ENCODE data around the gene RHOA.
"Not testable (repeated sequence)": the region's sequence is repeated elsewhere in the genome, so short reads cannot be mapped to it uniquely, and the experiment has no call there.

The RHOA gene

GRCh38 chr3:49358884-49359225 lies 52.9 kb downstream of the RHOA start:
- DNase-seq: no peak

DNA sequence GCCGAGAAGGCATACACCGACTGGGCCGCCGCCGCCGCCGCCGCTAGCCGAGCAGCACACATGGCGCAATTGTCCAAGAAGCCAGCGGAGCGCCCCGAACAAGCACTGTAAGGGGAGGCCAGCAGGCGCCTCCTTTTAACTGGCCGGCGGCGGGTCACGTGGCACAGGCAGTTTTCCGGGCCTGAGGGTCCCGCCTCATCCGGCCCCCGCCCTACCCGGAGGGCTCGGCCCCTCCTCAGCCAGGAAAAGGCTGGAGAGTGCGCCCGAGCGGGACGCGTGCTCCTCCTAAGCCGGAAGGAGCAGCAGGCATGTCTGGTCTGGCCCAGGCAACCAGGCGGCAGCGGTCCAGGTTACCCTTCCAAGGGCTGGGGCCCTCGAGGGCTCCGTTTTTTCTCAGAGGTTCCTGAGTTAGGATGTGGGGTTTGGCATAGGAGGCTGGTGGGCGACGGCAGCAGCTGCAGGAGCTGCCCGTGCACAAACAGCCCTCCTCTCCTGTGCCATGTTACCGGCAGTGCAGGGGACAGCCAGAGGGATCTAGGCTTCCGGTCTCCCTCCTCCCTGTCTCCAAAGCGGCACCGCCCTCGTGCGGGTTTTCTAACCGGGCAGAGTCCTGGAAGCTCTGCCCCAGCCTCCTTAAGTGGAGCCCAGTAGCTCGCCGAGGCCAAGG lies 53.4 kb downstream of the RHOA start, which contains the start of gene GPX1:
Gene GPX1, minus strand, starts transcription at position 137 of the 667 bp plus-strand sequence. Its CDS starts 75 bp downstream, at position 62.
- DNase-seq: peak; percentile 80

- not testable (repeated sequence) for DNase-seq
These were observed 54.1 kb downstream of the RHOA start for GRCh38 chr3:49357443-49358216.

- not testable (repeated sequence) for DNase-seq
These were observed 54.7 kb downstream of the RHOA start for GRCh38 chr3:49357095-49357442.

- DNase-seq: no peak
These were observed 58.8 kb downstream of the RHOA start for GRCh38 chr3:49352890-49353421.

DNA sequence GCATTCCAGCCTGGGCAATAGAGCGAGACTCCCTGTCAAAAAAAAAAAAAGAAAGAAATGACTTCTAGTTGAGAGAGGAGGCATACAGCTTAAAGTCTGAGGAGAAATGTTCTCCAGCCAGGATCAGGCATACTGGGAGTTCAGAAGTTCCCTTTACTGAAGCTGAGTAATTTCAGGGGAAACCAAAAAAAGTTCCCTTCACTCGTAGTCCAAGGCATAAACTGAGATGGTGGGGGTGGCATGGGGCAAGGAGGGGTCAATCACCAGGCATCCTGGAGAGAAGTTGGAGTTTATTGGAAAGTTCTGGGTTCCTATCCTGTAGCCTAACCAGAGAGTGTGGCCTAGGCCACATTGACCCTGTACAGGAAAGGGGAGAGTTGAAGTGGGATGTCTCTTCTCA lies 59.5 kb downstream of the RHOA start:
- no peak for DNase-seq

GRCh38 chr3:49351521-49352011 lies 60.2 kb downstream of the RHOA start:
- DNase-seq: peak; percentile 37

GRCh38 chr3:49349348-49350114 lies 62.2 kb downstream of the RHOA start:
- no peak for DNase-seq

DNA sequence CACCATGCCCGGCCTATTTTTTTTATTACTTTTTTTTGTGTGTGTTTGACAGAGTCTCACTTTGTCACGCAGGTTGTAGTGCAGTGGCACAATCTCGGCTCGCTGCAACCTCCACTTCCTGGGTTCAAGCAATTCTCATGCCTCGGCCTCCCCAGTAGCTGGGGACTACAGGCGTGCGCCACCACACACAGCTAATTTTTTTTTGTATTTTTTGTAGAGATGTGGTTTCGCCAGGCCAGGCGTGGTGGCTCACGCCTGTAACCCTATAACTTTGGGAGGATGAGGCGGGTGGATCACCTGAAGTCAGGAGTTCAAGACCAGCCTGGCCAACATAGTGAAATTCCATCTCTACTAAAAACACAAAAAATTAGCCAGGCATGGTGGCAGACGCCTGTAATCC lies 63.4 kb downstream of the RHOA start:
- DNase-seq: not testable (repeated sequence)

- DNase-seq: no peak
These were observed 65.0 kb downstream of the RHOA start for GRCh38 chr3:49346797-49347251.

- DNase-seq: no peak
These were observed 68.6 kb downstream of the RHOA start for GRCh38 chr3:49343163-49343562.

DNA sequence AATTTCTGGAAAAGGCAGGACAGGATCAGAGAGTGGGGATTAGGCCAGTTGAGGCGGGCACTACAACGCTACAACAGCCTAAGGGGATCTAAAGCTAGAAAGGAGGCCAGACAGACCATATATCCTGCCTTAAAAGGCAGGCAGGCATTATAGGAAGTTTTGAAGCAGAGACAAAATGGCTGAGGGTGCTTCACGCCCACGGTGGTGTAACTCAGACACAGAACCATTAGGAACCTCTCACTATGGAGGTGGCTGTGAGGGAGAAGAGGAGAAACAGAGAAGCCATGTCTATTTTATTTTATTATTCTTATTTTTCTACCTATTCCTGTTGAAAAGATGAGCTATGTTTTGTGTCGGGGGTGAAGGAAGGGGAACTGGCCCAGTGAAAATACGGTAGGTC lies 69.8 kb downstream of the RHOA start:
- no peak for DNase-seq

GRCh38 chr3:49339941-49340800 lies 71.6 kb downstream of the RHOA start, which contains the start of gene USP4:
Gene USP4 (minus strand): TSS chr3:49340053. CDS start chr3:49340024, 29 bp downstream.
- peak; percentile 87 for DNase-seq

DNA sequence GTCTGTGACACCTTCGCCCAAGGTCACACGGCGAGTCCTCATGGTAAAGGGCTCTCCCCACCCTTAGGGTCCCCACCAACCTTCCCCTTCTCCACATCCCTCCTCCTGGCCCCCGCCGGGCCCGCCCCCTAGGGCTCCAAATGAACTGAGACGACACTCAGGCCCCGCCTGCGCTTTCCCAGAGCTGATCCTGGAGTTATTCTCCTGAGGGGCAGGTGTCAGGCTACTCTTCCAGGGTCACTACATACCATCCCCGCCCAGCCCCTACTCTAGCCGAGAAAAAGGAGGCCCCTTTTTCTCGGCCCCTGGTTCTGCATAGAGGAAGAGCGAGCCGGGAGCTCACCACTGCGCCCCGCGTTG lies 72.2 kb downstream of the RHOA start:
- no peak for DNase-seq

DNA sequence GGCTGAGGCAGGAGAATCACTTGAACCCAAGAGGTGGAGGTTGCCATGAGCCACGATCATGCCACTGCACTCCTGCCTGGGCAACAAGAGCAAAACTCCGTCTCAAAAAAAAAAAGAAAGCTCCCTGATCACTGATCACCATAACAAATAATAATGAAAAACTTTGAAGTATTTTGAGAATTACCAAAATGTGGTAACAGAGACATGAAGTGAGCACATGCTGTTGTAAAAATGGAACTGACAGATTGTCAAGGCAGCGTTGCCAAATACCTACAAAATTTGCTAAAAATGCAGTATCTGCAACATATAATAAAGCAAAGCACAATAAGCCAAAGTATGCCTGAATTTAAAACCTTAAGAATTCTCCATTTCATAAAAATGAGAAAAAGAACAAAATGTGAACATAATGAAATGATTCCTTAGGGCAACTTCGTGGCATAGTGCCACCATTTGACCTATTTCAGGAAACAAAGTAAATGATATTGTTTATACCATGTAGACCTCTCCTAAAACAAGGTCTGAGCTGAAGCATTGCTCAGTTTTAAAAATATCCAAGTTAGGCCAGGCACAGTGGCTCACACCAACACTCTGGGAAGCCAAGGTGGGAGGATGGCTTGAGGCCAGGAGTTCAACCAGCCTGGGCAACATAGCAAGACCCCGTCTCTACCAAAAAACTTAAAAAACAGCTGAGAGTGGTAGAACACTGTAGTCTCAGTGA lies 77.7 kb downstream of the RHOA start:
- DNase-seq: no peak

DNA sequence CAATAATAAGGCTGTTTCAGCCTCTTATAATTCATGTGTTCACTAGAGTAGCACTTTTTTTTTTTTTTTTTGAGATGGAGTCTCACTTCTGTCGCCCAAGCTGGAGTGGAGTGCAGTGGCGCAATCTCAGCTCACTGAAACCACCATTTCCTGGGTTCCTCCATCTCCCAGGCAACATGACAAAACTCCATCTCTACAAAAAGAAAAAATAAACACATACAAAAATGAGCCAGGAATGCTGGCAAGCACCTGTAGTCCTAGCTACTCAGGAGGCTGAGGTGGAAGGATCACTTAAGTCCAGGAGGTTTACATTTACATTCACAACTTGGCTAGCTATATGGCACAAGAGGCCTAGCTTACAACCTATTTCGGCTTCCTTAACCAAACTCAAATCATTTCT lies 78.7 kb downstream of the RHOA start:
- DNase-seq: no peak

DNA sequence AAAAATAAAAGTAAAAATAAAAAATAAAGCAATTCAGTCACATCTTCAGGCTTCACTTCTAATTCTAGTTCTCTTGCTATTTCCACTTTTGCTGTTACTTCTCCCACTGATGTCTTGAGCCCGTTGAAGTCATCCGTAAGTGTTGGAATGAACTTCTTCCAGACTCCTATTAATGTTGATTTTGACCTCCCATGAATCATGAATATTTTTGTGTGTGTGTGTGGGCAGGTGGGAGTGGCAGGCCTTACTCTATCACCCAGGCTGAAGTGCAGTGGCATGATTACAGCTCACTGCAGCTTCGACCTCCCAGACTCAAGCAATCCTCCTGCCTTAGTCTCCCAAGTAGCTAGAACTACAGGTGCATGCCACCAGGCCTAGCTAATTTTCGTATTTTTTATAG lies 82.6 kb downstream of the RHOA start:
- no peak for DNase-seq

GRCh38 chr3:49328350-49328749 lies 83.4 kb downstream of the RHOA start:
- DNase-seq: not testable (repeated sequence)

GRCh38 chr3:49327485-49327884 lies 84.3 kb downstream of the RHOA start:
- no peak for DNase-seq

GRCh38 chr3:49324768-49325167 lies 87.0 kb downstream of the RHOA start:
- DNase-seq: no peak

- DNase-seq: no peak
These were observed 94.9 kb downstream of the RHOA start for GRCh38 chr3:49316696-49317457.

All from KG1 (cell line).